OCI-LY1 (cell line): Measurements from ENCODE around the gene OLFM4.

ENCODE experiments used
- H2AFZ ChIP-seq: fragments of 200-600 bp; sonication (generic), shearing (Covaris generic); 2 replicates; pipeline ENCODE4 v1.6.0; 2014; ENCODE audit warnings: antibody characterized with exemption, mild to moderate bottlenecking, low read length
- H3F3A ChIP-seq: fragments of 200-600 bp; sonication (generic), shearing (Covaris generic); 2 replicates; pipeline ENCODE4 v1.6.0; 2014; ENCODE audit warnings: mild to moderate bottlenecking, antibody characterized with exemption, low read length, moderate library complexity; ENCODE audit not compliant: insufficient read depth
- H3K27ac ChIP-seq: fragments of 200-600 bp; sonication (generic); 2 replicates; pipeline ENCODE4 v1.5.1; 2014; ENCODE audit warnings: low read length, mixed run types, mild to moderate bottlenecking, low read depth; ENCODE audit not compliant: poor library complexity, severe bottlenecking
- H3K27me3 ChIP-seq: fragments of 200-600 bp; sonication (generic); 2 replicates; pipeline ENCODE4 v1.6.0; 2014; ENCODE audit warnings: antibody characterized with exemption, mild to moderate bottlenecking, low read length, moderate library complexity; ENCODE audit not compliant: insufficient read depth
- H3K36me3 ChIP-seq: fragments of 200-600 bp; sonication (generic); 2 replicates; pipeline ENCODE4 v1.6.1; 2014; ENCODE audit warnings: mild to moderate bottlenecking, antibody characterized with exemption, low read length, moderate library complexity, mixed read lengths; ENCODE audit not compliant: insufficient read depth
- H3K4me1 ChIP-seq: fragments of 200-600 bp; sonication (generic); 2 replicates; pipeline ENCODE4 v1.5.1; 2014; ENCODE audit warnings: mild to moderate bottlenecking, low read length, moderate library complexity; ENCODE audit not compliant: insufficient read depth, severe bottlenecking
- H3K4me2 ChIP-seq: fragments of 200-600 bp; sonication (generic), shearing (Covaris generic); 2 replicates; pipeline ENCODE4 v1.6.1; 2014; ENCODE audit warnings: low read length
- H3K4me3 ChIP-seq: fragments of 200-600 bp; sonication (generic); 2 replicates; pipeline ENCODE4 v1.5.1; 2014; ENCODE audit warnings: low read length, low read depth, mild to moderate bottlenecking, mixed read lengths; ENCODE audit not compliant: poor library complexity, severe bottlenecking
- H3K79me2 ChIP-seq: fragments of 200-600 bp; shearing (Covaris generic); 2 replicates; pipeline ENCODE4 v1.6.1; 2016; ENCODE audit warnings: mixed run types, low read length, mixed read lengths; ENCODE audit not compliant: insufficient read depth
- H3K9ac ChIP-seq: fragments of 200-600 bp; sonication (generic), shearing (Covaris generic); 2 replicates; pipeline ENCODE4 v1.6.1; 2014; ENCODE audit warnings: mild to moderate bottlenecking, low read length, mixed read lengths
- H3K9me2 ChIP-seq: fragments of 200-600 bp; sonication (generic), shearing (Covaris generic); 2 replicates; pipeline ENCODE4 v1.6.1; 2014; ENCODE audit warnings: low read depth, mild to moderate bottlenecking, low read length, mixed read lengths
- H3K9me3 ChIP-seq: fragments of 200-600 bp; shearing (Covaris generic); 2 replicates; pipeline ENCODE4 v1.6.1; 2014; ENCODE audit warnings: low read length, mixed read lengths
- H4K20me1 ChIP-seq: fragments of 200-600 bp; sonication (generic), shearing (Covaris generic); 2 replicates; pipeline ENCODE4 v1.6.0; 2016; ENCODE audit warnings: mild to moderate bottlenecking, low read length; ENCODE audit not compliant: insufficient read depth
- CTCF ChIP-seq: fragments of 200-600 bp; sonication (generic), shearing (Covaris generic); IDR thresholded peaks from 2 replicates; pipeline ENCODE4 v1.5.1; 2017; ENCODE audit warnings: mild to moderate bottlenecking, antibody characterized with exemption, low read length, moderate library complexity, mixed read lengths
- EZH2 ChIP-seq: fragments of 200-600 bp; sonication (generic), shearing (Covaris generic); IDR thresholded peaks from 2 replicates; pipeline ENCODE4 v1.8.0; 2017; ENCODE audit warnings: borderline replicate concordance, mixed run types, mild to moderate bottlenecking, antibody characterized with exemption, low read length, moderate library complexity, mixed read lengths

OLFM4 gene

GRCh38 chr13:53073711-53074110, 45.1 kb downstream of the OLFM4 start:
- Histone ChIP-seq H3F3A (no peaks in the 10 kb centered on the region), H3K9ac (no peak overlapping the region), H3K4me3 (no peak overlapping the region), H3K27ac (no peak overlapping the region), H3K79me2 (no peaks in the 10 kb centered on the region), H3K27me3 (no peaks in the 10 kb centered on the region; the same call in 1 of the 2 replicates), H2AFZ (no peak overlapping the region), H3K9me3 (no peaks in the 10 kb centered on the region), H3K4me1 (no peaks in the 10 kb centered on the region), H3K36me3 (no peaks in the 10 kb centered on the region), H4K20me1 (no peaks in the 10 kb centered on the region), H3K9me2 (no peaks in the 10 kb centered on the region), H3K4me2 (no peak overlapping the region)
- no peak for TF ChIP-seq EZH2
- no peak for TF ChIP-seq CTCF

GRCh38 chr13:53074114-53074513, 45.5 kb downstream of the OLFM4 start:
- TF ChIP-seq CTCF (no peak), EZH2 (no peak)
- Histone ChIP-seq H3K9me3 (no peaks in the 10 kb centered on the region), H3K9ac (no peak overlapping the region), H3K4me2 (no peak overlapping the region), H3K79me2 (no peaks in the 10 kb centered on the region), H3K36me3 (no peaks in the 10 kb centered on the region), H3K4me1 (no peaks in the 10 kb centered on the region), H4K20me1 (no peaks in the 10 kb centered on the region), H3F3A (no peaks in the 10 kb centered on the region), H3K4me3 (no peak overlapping the region), H3K27ac (no peak overlapping the region), H3K9me2 (no peaks in the 10 kb centered on the region), H2AFZ (no peak overlapping the region), H3K27me3 (no peaks in the 10 kb centered on the region; the same call in 1 of the 2 replicates)

GRCh38 chr13:53075356-53076041, 46.9 kb downstream of the OLFM4 start:
- no peak for TF ChIP-seq CTCF
- no peak for TF ChIP-seq EZH2
- H3K9me3 ChIP-seq: no peaks in the 10 kb centered on the region
- no peak overlapping the region for H2AFZ ChIP-seq
- H3K9me2 ChIP-seq: no peaks in the 10 kb centered on the region
- H3K4me3 ChIP-seq: no peak overlapping the region
- H3K36me3 ChIP-seq: no peaks in the 10 kb centered on the region
- H3K79me2 ChIP-seq: no peaks in the 10 kb centered on the region
- no peak overlapping the region for H3K4me2 ChIP-seq
- no peaks in the 10 kb centered on the region for H3K4me1 ChIP-seq
- H3K9ac ChIP-seq: no peak overlapping the region
- H4K20me1 ChIP-seq: no peaks in the 10 kb centered on the region
- no peaks in the 10 kb centered on the region; the same call in 1 of the 2 replicates for H3K27me3 ChIP-seq
- no peak overlapping the region for H3K27ac ChIP-seq
- no peaks in the 10 kb centered on the region for H3F3A ChIP-seq
